IMR-90 (cell line): ENCODE data around the gene C16orf86.

Experiments
- BHLHE40 ChIP-seq: fragments of 150-350 bp; IDR thresholded peaks from 2 replicates; pipeline ENCODE4 v1.6.1; 2016; ENCODE audit warnings: mild to moderate bottlenecking, low read depth, low read length
- CEBPB ChIP-seq: IDR thresholded peaks from 2 replicates; pipeline ENCODE4 v1.6.1; 2012; ENCODE audit warnings: low read depth, low read length, improper control_type of control experiment
- CTCF ChIP-seq: conservative IDR thresholded peaks from 2 replicates; pipeline ENCODE4 v1.5.1; 2012; ENCODE audit warnings: mild to moderate bottlenecking, low read depth, low read length, improper control_type of control experiment
- FOS ChIP-seq: fragments of 150-350 bp; IDR thresholded peaks from 2 replicates; pipeline ENCODE4 v1.6.1; 2016; ENCODE audit warnings: low read depth, low read length
- MAFK ChIP-seq: IDR thresholded peaks from 2 replicates; pipeline ENCODE4 v1.6.1; 2012; ENCODE audit warnings: low read depth, low read length, improper control_type of control experiment
- MAZ ChIP-seq: IDR thresholded peaks from 2 replicates; pipeline ENCODE4 v1.6.1; 2012; ENCODE audit warnings: low read depth, mild to moderate bottlenecking, low read length, improper control_type of control experiment, moderate library complexity, borderline replicate concordance
- MXI1 ChIP-seq: IDR thresholded peaks from 2 replicates; pipeline ENCODE4 v1.6.1; 2012; ENCODE audit warnings: low read depth, mild to moderate bottlenecking, low read length, moderate library complexity, borderline replicate concordance
- NFE2L2 ChIP-seq: fragments of 150-350 bp; IDR thresholded peaks from 2 replicates; pipeline ENCODE4 v1.6.1; 2016; ENCODE audit warnings: low read depth, mild to moderate bottlenecking, low read length
- POLR2A ChIP-seq: IDR thresholded peaks from 2 replicates; pipeline ENCODE4 v1.6.1; 2012; ENCODE audit warnings: mild to moderate bottlenecking, low read depth, low read length
- RAD21 ChIP-seq: IDR thresholded peaks from 2 replicates; pipeline ENCODE4 v1.6.1; 2012; ENCODE audit warnings: low read length, improper control_type of control experiment
- RFX5 ChIP-seq: IDR thresholded peaks from 2 replicates; pipeline ENCODE4 v1.8.0; 2012; ENCODE audit warnings: low read depth, mild to moderate bottlenecking, low read length, moderate library complexity
- USF2 ChIP-seq: fragments of 150-350 bp; IDR thresholded peaks from 2 replicates; pipeline ENCODE4 v1.6.1; 2017; ENCODE audit warnings: mild to moderate bottlenecking, antibody characterized with exemption, low read length, low read depth

- no peak for TF ChIP-seq CTCF
- TF ChIP-seq POLR2A = no peak
- no peak for TF ChIP-seq RFX5
- TF ChIP-seq USF2 = no peak
- no peak for TF ChIP-seq NFE2L2
- TF ChIP-seq MXI1 = no peak
- TF ChIP-seq MAFK = no peak
- TF ChIP-seq BHLHE40 = no peak
- TF ChIP-seq RAD21 = no peak
- TF ChIP-seq CEBPB = 0 out of 2 replicates have a peak, but pooled peaks have one; percentile 17
- no peak for TF ChIP-seq MAZ
- no peak for TF ChIP-seq FOS
These were observed 32.7 kb downstream of the C16orf86 start for GRCh38 chr16:67699265-67699664.
